GM23338 (cell line): ENCODE measurements around the gene BLOC1S6. TPM values are rescaled to one million over a fixed set of nuclear protein-coding genes. Genes with fewer than 3 reads are reported as not detected.

Source experiments
- ATAC-seq: fragments of 200-7000 bp; cut with Tn5 transposase; 3 replicates; pipeline ENCODE4 v1.9.1; 2020
- DNase-seq: peaks from one replicate; pipeline ENCODE4 v3.0.0-alpha.2; 2015; ENCODE audit warnings: low spot score
- H2AFZ ChIP-seq: fragments of 200-600 bp; sonication (generic); 2 replicates; pipeline ENCODE4 v1.8.0; 2016; ENCODE audit warnings: antibody characterized with exemption, mild to moderate bottlenecking, moderate library complexity
- H3F3A ChIP-seq: fragments of 200-600 bp; sonication (generic); replicated peaks from 2 replicates; pipeline ENCODE4 v1.8.0; 2017; ENCODE audit warnings: antibody characterized with exemption, mixed run types, low read depth
- H3K27ac ChIP-seq: fragments of 200-600 bp; sonication (generic); 2 replicates; pipeline ENCODE4 v1.6.1; 2016; ENCODE audit warnings: low read depth
- H3K27me3 ChIP-seq: fragments of 200-600 bp; sonication (generic); 2 replicates; pipeline ENCODE4 v1.8.0; 2016; ENCODE audit warnings: mild to moderate bottlenecking, mixed run types, moderate library complexity; ENCODE audit not compliant: insufficient read depth
- H3K36me3 ChIP-seq: fragments of 200-600 bp; sonication (generic); 2 replicates; pipeline ENCODE4 v1.8.0; 2016; ENCODE audit warnings: mild to moderate bottlenecking; ENCODE audit not compliant: insufficient read depth
- H3K4me1 ChIP-seq: fragments of 200-600 bp; sonication (generic); 2 replicates; pipeline ENCODE4 v1.8.0; 2016; ENCODE audit warnings: mild to moderate bottlenecking, moderate library complexity; ENCODE audit not compliant: insufficient read depth
- H3K4me2 ChIP-seq: fragments of 200-600 bp; sonication (generic); 2 replicates; pipeline ENCODE4 v1.7.1; 2017; ENCODE audit warnings: mixed run types
- H3K4me3 ChIP-seq: fragments of 200-600 bp; sonication (generic); 2 replicates; pipeline ENCODE4 v1.6.1; 2016; ENCODE audit warnings: mixed run types
- H3K79me2 ChIP-seq: fragments of 200-600 bp; sonication (generic); replicated peaks from 2 replicates; pipeline ENCODE4 v1.8.0; 2017; ENCODE audit warnings: mild to moderate bottlenecking; ENCODE audit not compliant: insufficient read depth
- H3K9me2 ChIP-seq: fragments of 200-600 bp; sonication (generic); 2 replicates; pipeline ENCODE4 v1.8.0; 2017; ENCODE audit not compliant: insufficient read depth
- H4K20me1 ChIP-seq: fragments of 200-600 bp; sonication (generic); replicated peaks from 2 replicates; pipeline ENCODE4 v1.8.0; 2017; ENCODE audit warnings: mild to moderate bottlenecking; ENCODE audit not compliant: insufficient read depth
- H3K27ac Mint-ChIP-seq: 2 replicates; pipeline ENCODE4 v1.8.0; 2020; ENCODE audit warnings: inconsistent platforms, mild to moderate bottlenecking, moderate library complexity, mixed read lengths
- H3K27me3 Mint-ChIP-seq: 3 replicates; pipeline ENCODE4 v1.8.0; 2022; ENCODE audit warnings: low read depth, mild to moderate bottlenecking, moderate library complexity, mixed read lengths, inconsistent platforms; ENCODE audit not compliant: insufficient read depth, poor library complexity
- H3K36me3 Mint-ChIP-seq: 3 replicates; pipeline ENCODE4 v1.8.0; 2021; ENCODE audit warnings: low read depth, mild to moderate bottlenecking, inconsistent platforms, moderate library complexity, mixed read lengths
- H3K4me1 Mint-ChIP-seq: 3 replicates; pipeline ENCODE4 v1.8.0; 2020; ENCODE audit warnings: mild to moderate bottlenecking, inconsistent platforms, mixed read lengths
- H3K4me3 Mint-ChIP-seq: 3 replicates; pipeline ENCODE4 v1.8.0; 2021; ENCODE audit warnings: moderate library complexity, mild to moderate bottlenecking, inconsistent platforms, mixed read lengths
- H3K9me3 Mint-ChIP-seq: 3 replicates; pipeline ENCODE4 v1.8.0; 2020; ENCODE audit warnings: moderate library complexity, mild to moderate bottlenecking, inconsistent platforms, mixed read lengths
- CREB1 ChIP-seq: fragments of 250-450 bp; sonication (Bioruptor Pico); IDR thresholded peaks from 2 replicates; pipeline ENCODE4 v1.5.0; 2020; ENCODE audit warnings: low read depth, mild to moderate bottlenecking, moderate library complexity
- CTCF ChIP-seq, 2 experiments: fragments of 200-600 bp in 1 of 2; sonication (generic) in 1 of 2; conservative IDR thresholded peaks; 2 replicates each; pipeline versions ENCODE4 v1.5.1 to v1.6.1; 2016 to 2017; ENCODE audit warnings: antibody characterized with exemption in 2 of 2, low read depth in 2 of 2, mild to moderate bottlenecking in 2 of 2, moderate library complexity in 1 of 2
- NANOG ChIP-seq: IDR thresholded peaks from 2 replicates; pipeline ENCODE4 v1.6.1; 2016; ENCODE audit warnings: antibody characterized with exemption, borderline replicate concordance
- POLR2AphosphoS5 ChIP-seq: IDR thresholded peaks from 2 replicates; pipeline ENCODE4 v1.6.1; 2016; ENCODE audit warnings: antibody characterized with exemption, low read depth
- REST ChIP-seq: IDR thresholded peaks from one replicate; pipeline ENCODE4 v1.6.1; 2018; ENCODE audit warnings: antibody characterized with exemption; ENCODE audit not compliant: unreplicated experiment
- STAT1 ChIP-seq: IDR thresholded peaks from one replicate; pipeline ENCODE4 v1.6.1; 2016; ENCODE audit warnings: antibody characterized with exemption; ENCODE audit not compliant: unreplicated experiment
- ZNF331 ChIP-seq: fragments of 250-450 bp; sonication (Bioruptor Pico); IDR thresholded peaks from 2 replicates; pipeline ENCODE4 v1.5.0; 2020; ENCODE audit warnings: low read depth, mild to moderate bottlenecking, moderate library complexity
- ZNF462 ChIP-seq: fragments of 250-450 bp; sonication (Bioruptor Pico); IDR thresholded peaks from 2 replicates; pipeline ENCODE4 v1.5.0; 2020; ENCODE audit warnings: mild to moderate bottlenecking, moderate library complexity
- polyA plus RNA-seq: library from polyadenylated mRNA; unstranded; fragments of >200 nt; fragmentation: Nextera tagmentation; extraction: Ambion mirVana; gene quantifications from 2 replicates; pipeline ENCODE4 v1.2.1, GENCODE V29; 2016
- total RNA-seq: library from RNA; depleted of rRNA; stranded (reverse); fragments of >200 nt; shearing (Covaris generic); gene quantifications from 2 replicates; pipeline ENCODE4 v1.2.3, GENCODE V29; 2014

BLOC1S6 gene
- total and polyA plus RNA-seq, 2 experiments from 2014 or later: 20.9 to 28.4 TPM

GRCh38 chr15:45650889-45651525, 63.8 kb downstream of the BLOC1S6 start:
- no peaks in the 10 kb centered on the region for H3K4me1 Mint-ChIP-seq
- ATAC-seq: no peak

GRCh38 chr15:45653702-45654424, 66.7 kb downstream of the BLOC1S6 start:
- no peak overlapping the region for H3K4me2 ChIP-seq
- peaks cover 8% of the 10 kb centered on the region for H3K27me3 Mint-ChIP-seq
- no peaks in the 10 kb centered on the region for H3K27me3 ChIP-seq
- H3K4me3 Mint-ChIP-seq: no peak overlapping the region
- no peaks in the 10 kb centered on the region for H3K36me3 ChIP-seq
- peaks cover 22% of the 10 kb centered on the region for H3K36me3 Mint-ChIP-seq
- H3F3A ChIP-seq: no peaks in the 10 kb centered on the region
- H3K79me2 ChIP-seq: no peaks in the 10 kb centered on the region
- no peaks in the 10 kb centered on the region for H3K4me1 ChIP-seq
- H3K27ac Mint-ChIP-seq: no peak overlapping the region
- no peaks in the 10 kb centered on the region for H3K4me1 Mint-ChIP-seq
- H3K9me2 ChIP-seq: no peaks in the 10 kb centered on the region
- peaks cover 68% of the 10 kb centered on the region for H3K9me3 Mint-ChIP-seq
- no peak for ATAC-seq
- H4K20me1 ChIP-seq: no peaks in the 10 kb centered on the region
- no peak for DNase-seq
- H3K4me3 ChIP-seq: no peak overlapping the region
- H2AFZ ChIP-seq: no peak overlapping the region
- H3K27ac ChIP-seq: no peak overlapping the region
- TF ChIP-seq ZNF462 (CRISPR knock-in tag): no peak
- no peak for TF ChIP-seq REST
- TF ChIP-seq POLR2AphosphoS5: no peak
- TF ChIP-seq CTCF (conservative IDR thresholded peaks at IDR 0.05; ENCODE audit: low read depth in 2 of 2): no peak
- no peak for TF ChIP-seq NANOG
- no peak for TF ChIP-seq STAT1
- no peak for TF ChIP-seq ZNF331 (CRISPR knock-in tag)
- TF ChIP-seq CREB1 (CRISPR knock-in tag): no peak

More at GRCh38 chr15:45650889-45651525, 63.8 kb downstream of the BLOC1S6 start:
- Histone ChIP-seq H2AFZ (no peak overlapping the region), H4K20me1 (no peaks in the 10 kb centered on the region), H3K27me3 (no peaks in the 10 kb centered on the region), H3K4me3 (no peak overlapping the region), H3K9me2 (no peaks in the 10 kb centered on the region), H3K4me2 (no peak overlapping the region), H3K79me2 (no peaks in the 10 kb centered on the region), H3K4me1 (no peaks in the 10 kb centered on the region), H3K27ac (no peak overlapping the region), H3K36me3 (no peaks in the 10 kb centered on the region), H3F3A (no peaks in the 10 kb centered on the region)
- H3K9me3 Mint-ChIP-seq: peaks cover 67% of the 10 kb centered on the region
- H3K27ac Mint-ChIP-seq: no peak overlapping the region
- peaks cover 18% of the 10 kb centered on the region for H3K36me3 Mint-ChIP-seq
- no peak for TF ChIP-seq STAT1
- peaks cover 4% of the 10 kb centered on the region for H3K27me3 Mint-ChIP-seq
- no peak overlapping the region for H3K4me3 Mint-ChIP-seq
- DNase-seq: no peak
